Erythroblast (primary cell): Measurements from ENCODE around the gene BMP7.

Source experiments
- GATA1 ChIP-seq: IDR thresholded peaks from 2 replicates; pipeline ENCODE4 v1.6.1; 2011; ENCODE audit warnings: low read depth, mild to moderate bottlenecking, control low read depth, low read length, moderate library complexity
- POLR2A ChIP-seq: IDR thresholded peaks from 2 replicates; pipeline ENCODE4 v1.6.1; 2011; ENCODE audit warnings: mild to moderate bottlenecking, low read length

GRCh38 chr20:57287901-57288300, 21.5 kb upstream of the BMP7 start:
- TF ChIP-seq POLR2A: no peak
- no peak for TF ChIP-seq GATA1
